Measurements from ENCODE around the gene CEMIP.
A peak's percentile ranks its signal among the peaks of the same experiment; 100 is the strongest.
"Not testable (repeated sequence)": the region's sequence is repeated elsewhere in the genome, so short reads cannot be mapped to it uniquely, and the experiment has no call there.

The CEMIP gene

DNA sequence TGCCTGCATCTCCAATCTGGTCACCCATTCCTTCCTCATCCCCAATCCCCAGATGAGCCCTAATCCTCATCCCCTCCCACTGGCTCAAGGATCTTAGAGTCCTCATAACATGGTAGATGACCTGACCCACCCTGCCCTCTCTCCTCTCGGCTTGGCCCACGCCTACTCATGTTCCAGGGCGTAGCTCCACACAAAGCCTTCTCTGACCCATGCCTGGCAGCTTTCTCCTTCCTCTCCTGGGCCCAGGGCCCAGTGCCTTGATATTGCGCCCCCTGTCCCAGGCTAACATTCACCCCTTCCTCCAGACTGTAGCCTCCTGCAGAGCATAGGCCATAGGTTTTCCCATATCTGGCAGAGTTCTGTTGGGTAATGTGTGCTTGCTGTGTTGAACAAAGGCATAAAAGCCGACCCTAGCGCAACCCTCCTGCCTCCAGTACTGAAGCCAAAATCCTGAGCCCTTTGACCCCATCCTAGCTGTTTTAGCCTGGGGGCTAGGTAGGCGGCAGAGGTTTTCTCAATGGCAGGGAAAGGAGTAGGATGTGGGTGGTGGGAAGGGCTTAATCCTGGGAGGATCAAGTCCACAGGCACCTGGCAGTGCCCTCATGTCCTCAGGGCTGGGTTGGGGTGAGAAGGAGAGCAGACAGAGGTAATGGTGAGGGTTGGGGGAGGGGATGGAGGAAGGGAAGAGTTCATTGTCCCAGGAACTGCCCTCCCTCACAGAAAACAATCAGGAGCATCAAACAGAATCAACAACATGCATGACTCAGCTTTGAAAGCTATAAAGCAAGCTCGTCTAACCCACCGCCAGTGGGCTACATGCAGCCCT lies 175.0 kb downstream of the CEMIP start:
- DNase-seq (ENCODE audit: low read depth) = no peak

DNA sequence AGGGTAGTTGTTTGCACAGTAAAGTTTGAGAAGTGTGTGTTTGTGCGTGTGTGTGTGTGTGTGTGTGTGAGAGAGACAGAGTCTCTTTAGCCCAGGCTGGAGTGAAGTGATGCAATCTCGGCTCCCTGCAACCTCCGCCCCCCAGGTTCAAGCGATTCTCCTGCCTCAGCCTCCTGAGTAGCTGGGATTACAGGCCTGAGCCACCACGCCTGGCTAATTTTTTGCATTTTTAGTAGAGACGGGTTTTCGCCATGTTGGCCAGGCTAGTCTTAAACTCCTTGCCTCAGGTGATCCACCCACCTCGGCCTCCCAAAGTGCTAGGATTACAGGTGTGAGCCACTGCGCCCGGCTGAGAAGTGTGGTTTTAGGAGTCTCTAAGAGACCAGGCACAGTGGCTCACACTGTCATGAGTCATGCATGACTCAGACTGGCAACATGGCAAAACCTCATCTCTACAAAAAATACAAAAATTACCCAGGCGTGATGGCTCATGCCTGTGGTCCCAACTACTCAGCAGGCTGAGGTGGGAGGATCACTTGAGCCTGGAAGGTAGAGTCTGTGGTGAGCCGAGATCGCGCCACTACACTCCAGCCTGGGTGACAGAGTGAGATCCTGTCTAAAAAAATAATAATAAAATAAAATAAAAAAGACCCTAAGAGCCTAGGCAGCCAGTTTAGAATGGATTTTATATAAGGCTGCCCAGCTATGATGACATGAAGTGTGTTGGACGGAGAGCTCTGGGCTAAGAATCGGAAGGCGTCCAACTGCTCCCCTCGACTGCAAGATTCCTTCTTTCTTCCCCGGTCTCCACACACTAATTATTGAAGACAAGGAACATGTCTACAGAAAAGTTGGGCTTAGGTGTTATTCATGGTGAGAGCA lies 176.6 kb downstream of the CEMIP start:
- DNase-seq (ENCODE audit: low read depth) = peak; percentile 75

DNA sequence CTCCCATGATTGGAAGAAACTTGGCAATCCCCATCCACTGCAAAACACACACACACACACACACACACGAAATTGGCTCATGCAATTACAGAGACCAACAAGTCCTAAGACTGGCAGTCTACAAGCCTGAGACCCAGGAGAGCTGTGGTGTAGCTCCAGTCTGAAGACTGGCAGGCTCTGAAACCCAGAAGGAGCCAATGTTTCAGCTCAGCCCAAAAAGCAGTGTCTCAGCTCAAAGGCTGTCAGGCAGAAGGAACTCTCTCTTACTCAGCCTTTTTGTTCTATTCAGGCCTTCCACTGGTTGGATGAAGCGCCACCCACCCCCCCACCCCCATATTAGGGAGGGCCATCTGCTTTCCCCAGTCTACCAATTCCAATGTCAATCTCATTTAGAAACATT lies 178.4 kb downstream of the CEMIP start:
- DNase-seq (ENCODE audit: low read depth) = no peak

DNA sequence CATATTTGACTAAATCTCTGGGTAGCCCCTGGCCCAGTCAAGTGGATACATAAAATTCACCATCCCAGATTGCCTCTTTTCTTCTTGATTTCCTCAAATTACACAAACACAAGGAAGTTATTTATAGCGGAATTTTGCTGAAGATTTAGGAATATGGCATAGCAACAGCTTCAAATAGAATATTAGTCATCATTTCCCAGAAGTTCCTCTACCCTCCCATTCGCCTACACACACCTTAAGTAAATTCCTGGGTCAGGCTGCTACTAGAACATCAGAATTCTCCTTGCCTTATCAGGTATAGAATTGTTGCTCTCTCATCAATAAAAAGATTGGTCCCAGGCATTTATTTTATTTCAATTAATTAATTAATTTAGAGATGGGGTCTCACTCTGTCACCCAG lies 178.8 kb downstream of the CEMIP start:
- DNase-seq (ENCODE audit: low read depth) = no peak

DNA sequence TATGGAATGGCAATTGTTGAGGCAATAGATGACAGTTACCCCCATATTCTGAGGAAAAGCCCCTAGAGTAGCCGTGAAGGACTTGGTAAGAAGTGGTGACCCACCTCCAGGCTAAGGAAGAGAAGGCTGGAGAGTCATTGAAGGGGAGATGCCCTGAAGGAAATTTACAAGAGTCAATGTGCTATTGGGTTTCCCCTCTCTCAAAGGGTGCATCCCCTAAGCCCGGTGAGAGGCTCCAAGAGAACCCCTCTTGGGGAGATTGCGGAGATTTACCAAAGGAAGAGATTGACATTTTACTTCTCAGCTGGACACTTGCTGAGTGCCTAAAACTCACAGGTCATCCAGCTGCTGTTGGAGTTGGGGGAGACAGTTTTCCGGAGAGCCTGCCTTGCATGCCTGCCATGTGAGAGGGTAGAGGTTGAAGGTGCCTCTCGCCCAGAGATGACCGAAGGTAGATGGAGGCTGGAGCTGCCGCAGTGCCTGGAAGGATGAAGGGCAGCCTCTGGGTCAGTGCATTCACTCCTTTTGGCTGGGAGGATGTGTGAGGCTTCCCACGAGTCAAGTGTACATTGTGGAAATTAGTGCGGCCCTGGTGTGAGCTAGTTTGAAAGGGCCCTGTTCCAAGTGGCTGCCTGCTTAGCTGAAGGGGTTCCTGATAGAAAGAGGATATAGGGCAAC lies 179.8 kb downstream of the CEMIP start:
- no peak for DNase-seq (ENCODE audit: low read depth)

DNA sequence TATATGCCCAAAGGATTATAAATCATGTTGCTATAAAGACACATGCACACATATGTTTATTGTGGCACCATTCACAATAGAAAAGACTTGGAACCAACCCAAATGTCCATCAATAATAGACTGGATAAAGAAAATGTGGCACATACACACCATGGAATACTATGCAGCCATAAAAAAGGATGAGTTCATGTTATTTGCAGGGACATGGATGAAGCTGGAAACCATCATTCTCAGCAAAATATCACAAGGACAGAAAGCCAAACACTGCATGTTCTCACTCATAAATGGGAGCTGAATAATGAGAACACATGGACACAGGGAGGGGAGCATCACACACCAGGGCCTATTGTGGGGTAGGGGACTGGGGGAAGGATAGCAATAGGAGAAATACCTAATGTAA lies 186.3 kb downstream of the CEMIP start:
- DNase-seq (ENCODE audit: low read depth) = not testable (repeated sequence)

DNA sequence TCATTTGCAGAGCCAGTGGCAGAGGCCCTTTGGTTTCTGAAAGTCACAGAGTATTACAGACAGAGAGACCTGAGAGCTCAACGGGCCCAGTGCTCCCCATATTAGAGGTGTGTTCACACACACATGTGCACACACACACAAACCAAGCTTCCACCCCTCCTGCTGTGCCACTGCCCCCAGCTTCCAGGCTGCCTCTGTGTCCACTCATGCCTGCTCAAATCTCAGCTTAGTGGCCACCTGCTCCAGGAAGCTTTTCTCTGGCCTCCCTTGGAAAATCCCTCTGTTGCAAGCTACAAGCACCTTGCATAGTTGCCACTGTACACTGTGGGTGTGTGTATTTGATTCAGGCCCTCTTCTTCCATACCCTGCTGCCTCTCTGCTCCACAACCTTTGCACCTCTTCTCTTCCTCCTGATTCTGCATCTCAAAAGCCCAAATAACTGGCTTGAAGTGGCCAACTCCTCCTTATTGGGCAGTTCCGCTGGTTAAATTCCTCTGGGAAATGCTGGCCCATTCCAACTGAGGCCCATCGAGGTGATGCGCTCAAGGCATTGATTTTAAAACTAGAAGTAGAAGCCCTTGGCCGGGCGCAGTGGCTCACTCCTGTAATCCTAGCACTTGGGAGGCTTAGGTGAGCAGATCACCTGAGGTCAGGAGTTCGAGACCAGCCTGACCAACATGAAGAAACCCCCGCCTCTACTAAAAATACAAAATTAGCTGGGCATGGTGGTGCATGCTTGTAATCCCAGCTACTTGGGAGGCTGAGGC lies 187.4 kb downstream of the CEMIP start:
- DNase-seq (ENCODE audit: low read depth) = no peak

DNA sequence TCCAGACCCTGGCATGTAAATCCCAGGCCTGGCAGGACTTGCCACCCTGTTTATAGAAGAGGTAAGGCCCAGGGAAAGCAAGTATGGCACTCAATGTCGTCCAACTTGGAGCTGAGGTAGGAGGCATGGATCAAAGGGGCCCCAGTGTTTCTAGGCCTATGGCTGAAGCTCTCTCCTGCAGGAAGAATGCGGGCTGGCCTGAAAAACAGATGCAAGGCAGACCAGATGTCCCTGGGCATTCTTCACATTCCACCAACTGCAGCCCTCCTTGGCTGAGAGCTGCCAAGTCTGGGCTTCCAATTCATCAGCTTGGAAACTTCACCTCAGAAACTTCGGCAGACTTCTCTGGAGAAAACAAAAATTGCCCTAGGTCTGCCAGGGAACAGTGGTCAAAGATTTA lies 188.3 kb downstream of the CEMIP start:
- DNase-seq (ENCODE audit: low read depth) = no peak

DNA sequence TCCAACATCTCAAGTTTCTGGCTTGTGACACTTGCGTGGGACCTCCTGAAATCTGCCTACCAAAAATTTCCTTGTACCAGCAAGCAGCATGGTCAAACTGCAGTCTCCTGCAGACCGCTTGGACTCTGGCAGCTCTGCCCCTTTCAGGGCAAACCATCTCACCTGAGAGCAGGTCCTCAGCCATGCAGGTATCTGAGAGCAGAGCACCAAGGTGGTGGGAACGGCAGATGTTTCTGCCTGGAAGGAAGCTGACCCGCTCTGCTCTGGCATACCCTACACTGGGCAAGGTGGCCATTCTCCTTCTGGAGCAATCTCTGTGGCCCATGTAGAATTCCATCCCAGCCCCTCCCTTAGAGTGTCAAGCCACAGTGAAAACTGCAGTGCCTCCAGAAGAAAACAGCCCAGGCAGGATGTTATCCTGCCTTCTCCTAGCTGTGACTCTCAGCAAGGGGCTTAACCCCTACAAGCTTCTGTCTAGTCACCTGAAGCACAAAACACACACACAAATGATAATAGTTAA lies 188.9 kb downstream of the CEMIP start:
- no peak for DNase-seq (ENCODE audit: low read depth)

DNA sequence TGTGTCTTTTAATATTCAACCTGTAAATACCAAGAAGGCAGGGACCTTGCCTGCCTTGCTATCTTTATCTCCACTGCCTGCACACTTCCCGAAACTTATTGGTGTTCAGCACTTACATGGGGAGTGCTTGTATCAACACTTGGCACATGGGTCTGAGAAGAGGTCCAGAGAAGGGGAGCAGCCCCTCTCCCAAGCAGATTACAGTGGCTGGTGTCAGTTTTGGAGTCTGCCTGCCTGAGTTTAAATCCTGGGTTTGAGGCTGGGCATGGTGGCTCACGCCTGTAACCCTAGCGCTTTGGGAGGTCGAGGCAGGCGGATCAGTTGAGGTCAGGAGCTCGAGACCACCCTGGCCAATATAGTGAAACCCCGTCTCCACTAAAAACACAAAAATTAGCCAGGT lies 190.1 kb downstream of the CEMIP start:
- no peak for DNase-seq (ENCODE audit: low read depth)

DNA sequence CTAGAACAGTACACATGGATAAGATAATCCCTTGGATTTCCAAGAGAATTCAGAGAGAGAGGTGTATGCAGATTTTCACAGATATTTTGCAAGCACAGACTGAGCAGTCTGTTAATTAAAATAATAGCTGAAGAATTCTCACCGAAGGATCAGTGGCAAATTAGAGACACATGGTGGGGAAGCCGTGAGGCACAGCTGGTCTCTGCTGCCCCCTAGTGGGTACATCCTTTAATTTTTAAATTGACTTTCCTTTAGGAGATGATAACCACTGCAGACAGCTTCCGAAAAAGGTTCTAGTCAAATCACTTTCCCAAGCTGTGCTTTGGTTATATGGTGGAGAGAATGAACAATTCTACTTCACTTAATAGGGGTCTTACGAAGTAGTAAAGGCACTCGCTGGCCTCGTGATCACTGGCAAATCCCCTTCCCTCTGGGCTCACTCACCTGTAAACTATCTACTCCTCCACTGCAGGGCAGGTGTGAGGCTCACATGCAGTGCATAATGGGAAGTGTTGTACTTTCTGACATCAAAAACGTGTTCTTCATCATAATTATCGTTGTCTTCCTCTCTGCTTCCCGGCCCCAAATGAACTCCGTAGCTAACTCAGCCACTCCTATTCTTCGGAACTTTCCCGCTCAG lies 191.0 kb downstream of the CEMIP start:
- DNase-seq (ENCODE audit: low read depth) = no peak

DNA sequence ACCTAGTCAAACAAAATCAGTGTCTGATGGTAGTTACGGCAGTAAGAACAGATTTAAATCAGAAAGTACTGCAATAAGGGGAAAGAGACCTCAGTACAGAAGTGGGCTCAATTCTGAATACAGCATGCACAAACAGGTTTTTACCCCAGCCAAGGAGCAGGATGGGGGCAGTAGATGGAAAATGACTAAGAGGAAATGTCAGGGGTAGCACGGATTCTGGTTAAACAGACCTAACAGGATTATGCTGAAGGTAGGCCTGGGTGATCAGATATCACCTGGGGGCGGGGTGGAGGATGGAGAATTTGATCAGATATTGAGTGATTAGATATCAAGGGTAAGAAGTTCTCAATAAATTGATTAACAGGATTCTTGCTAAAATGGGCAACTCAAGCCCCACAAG lies 191.5 kb downstream of the CEMIP start:
- DNase-seq (ENCODE audit: low read depth) = no peak

DNA sequence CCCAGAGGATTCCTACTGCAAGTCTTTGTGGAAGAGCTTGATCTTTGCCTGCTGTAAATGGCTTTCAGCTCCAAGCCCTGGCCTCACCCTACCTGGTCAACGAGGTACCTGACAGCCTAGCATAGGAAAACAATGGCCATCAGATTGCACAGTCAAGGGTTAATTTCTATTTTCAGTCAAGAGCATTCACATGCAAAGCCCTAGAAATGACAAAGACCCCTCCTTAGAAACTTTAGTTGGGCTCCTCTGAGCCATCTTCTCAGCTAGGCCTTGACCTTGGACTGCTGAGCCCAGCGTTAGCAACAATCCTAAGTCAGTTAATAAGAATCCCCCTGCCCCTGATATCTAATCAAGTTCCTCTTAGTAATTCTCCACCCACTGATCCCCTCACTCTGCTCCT lies 192.0 kb downstream of the CEMIP start:
- no peak for DNase-seq (ENCODE audit: low read depth)

DNA sequence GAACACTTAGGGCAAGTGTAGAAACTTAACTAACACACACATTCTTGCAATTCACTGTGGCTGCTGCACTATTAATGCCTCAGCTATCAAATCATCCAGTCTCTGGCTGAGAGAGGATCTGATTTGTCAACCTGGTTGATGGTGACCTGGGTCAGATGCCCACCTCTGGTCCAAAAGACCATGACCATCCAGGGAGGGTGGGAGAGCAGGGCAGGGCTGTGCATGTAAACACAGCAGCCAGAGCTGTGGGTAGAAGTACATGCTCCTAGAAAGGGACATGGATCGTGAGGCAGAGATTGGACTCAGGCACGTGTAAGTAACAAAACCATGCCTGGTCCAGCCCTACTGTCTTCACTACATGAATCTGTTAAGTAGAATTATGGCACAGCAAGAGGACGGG lies 193.1 kb downstream of the CEMIP start:
- no peak for DNase-seq (ENCODE audit: low read depth)

DNA sequence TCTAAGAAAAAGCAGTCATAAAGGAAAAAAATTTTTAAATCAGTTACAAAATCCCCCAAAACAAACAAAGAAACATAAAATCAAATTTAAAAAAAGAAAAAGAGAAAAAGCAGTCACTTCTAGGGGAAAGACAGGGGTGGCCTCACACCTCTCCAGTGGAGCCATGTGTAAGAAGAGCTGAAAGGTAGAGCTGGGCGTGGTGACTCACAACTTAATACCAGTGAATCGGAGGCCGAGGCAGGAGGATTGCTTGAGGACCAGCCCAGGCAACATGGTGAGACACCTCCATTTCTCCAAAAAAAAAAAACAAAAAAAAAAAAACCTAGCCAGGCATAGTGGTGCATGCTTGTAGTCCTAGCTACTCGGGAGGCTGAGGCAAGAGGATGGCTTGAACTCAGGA lies 195.7 kb downstream of the CEMIP start:
- DNase-seq (ENCODE audit: low read depth) = no peak

DNA sequence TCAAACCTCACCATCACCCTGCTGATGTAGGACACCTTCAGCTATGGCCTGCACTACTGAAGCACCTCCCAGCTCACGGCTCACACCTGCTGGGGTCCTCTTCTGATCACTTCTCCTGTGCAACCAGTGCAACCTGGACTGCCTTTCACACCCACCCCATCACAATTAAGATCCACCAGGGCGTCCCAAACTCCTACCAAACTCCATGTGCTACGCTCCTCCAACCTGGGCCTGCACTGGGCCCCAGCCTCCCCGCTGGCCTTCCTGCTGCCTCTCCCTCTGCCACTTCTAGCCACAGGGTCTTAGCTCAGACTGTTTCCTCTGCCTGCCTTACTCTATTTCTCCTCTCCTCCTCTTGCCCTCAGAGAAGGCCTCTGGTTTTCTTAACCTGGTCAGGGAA lies 197.7 kb downstream of the CEMIP start:
- DNase-seq (ENCODE audit: low read depth) = no peak

DNA sequence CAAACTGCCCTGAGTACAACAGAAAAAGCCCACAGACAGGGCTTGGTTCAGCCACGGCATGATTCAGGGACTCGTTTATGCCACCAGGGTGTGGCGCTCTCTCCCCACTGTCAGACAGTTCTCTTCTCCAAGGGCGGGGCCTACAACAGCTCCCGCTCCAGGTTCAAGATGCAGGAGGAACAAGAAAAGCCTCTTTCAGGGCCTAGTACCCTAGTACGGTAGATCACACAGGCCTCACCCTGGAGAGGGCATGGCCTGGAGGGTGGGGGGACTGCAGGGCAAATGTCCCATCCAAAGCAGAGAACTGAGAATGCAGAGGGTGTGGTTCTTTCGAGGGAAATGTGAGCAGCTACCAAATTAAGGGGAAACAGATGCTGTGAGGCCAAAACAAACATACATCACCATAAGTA lies 198.5 kb downstream of the CEMIP start:
- DNase-seq (ENCODE audit: low read depth) = no peak

DNA sequence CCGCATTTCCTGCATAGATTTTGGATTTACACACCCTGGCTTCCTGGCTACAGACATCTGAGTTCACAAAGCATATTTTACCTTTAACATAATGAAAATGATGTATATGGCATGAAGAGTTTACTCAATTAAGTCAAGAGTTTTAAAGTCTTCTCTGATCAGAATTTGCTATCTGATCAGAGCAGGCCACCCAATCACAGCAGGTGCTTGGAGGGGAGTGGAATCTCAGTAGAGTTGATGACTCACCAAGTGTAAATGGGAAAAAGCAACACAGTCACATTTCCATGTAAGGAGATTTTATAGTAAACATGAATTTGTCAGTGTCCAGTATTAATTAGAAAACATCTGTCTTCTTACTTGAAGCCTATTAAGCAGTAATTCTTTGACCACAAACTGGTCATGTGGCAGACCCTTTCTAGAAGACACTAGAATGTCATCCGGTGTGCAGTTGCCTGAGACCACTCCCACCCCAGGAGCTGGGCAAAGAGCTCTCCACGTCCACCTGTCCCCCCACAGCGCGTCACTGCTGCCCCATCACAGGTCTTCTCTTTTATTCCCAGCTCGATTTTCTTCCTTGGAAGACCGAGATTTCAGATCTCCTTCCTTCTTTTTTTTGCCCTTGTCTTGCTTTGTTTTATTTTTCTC lies 199.6 kb downstream of the CEMIP start:
- no peak for DNase-seq (ENCODE audit: low read depth)

DNA sequence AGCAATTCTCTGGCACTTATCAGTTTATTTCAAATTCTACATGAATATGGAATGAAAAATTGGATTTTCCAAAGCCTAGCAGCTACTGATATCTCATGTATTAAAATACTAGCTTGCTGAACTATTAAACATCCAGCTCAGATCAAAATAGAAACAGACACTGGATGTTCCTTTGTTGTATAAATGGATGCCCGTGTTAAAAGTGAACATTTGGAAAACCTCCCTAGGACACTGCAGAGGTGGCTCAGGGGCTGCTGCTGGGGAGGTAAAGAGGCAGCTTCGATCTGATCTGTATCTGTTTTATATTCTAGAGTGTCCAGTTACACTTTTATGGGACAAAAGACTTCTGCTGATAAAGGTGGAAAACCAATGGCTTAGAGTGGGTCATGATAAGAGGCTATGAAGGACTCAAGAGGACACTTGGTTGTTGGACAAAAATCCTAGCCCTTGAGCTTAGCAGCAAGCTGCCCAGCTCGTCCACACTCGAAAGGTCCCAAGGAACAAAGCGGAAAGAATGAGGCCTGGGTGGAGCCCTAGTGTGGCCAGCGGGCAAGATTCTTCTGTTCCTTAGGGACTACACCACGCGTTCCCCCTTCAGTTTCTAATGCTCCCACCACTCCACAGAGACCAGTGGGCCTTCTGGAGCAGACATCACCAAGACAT lies 200.5 kb downstream of the CEMIP start:
- DNase-seq (ENCODE audit: low read depth) = no peak

DNA sequence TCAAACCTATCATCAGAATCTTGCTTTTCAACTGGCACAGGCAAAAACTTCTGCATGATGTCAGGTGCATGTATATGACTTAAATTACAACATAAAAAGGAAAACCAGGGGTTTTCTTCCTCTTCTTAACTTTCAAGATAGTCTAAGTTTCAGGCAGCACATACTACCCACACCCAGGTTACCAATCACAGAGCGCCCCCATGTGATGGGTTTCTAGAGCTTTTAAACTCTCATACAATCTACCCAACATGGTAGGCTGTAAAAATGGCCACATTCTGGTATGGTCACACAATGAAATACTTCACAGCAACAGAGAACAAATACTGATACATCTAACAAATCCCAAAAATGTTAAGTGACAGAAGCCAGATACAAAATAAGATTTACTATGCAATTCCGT lies 203.0 kb downstream of the CEMIP start:
- DNase-seq (ENCODE audit: low read depth) = no peak
